DOHH2 (cell line): Measurements from ENCODE around the gene SARM1.

Source experiments
- EZH2phosphoT487 ChIP-seq: fragments of 200-600 bp; sonication (generic); IDR thresholded peaks from 2 replicates; pipeline ENCODE4 v1.6.1; 2017; ENCODE audit warnings: borderline replicate concordance, mild to moderate bottlenecking, antibody characterized with exemption, low read length, moderate library complexity, mixed read lengths
- TF ChIP-seq, protein P1 (sequence below): fragments of 200-600 bp; sonication (generic); IDR thresholded peaks from one replicate; pipeline ENCODE4 v1.5.1; 2014; ENCODE audit warnings: antibody characterized with exemption, mild to moderate bottlenecking, low read depth, low read length; ENCODE audit not compliant: poor library complexity, severe bottlenecking

DNA sequence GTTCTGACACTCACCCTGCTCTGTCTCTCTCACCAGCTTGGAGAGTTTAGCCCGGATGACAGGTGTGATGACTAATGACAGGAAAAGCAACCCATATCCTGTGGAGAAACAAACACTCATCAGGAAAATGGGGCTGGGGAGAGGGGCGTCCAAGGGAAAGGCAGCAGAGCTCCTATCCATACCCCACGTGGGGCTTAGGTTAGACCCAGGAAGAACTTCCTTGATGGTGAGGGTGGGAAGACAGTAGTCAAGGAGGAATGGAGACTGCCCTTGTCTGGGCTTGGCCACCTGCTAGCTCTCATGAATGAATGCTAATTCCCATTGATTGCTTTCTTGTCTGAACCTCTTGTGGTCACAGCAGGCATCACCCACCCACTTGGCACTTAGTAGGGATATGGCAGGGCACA, 30.7 kb downstream of the SARM1 start:
- TF ChIP-seq, protein P1, sequence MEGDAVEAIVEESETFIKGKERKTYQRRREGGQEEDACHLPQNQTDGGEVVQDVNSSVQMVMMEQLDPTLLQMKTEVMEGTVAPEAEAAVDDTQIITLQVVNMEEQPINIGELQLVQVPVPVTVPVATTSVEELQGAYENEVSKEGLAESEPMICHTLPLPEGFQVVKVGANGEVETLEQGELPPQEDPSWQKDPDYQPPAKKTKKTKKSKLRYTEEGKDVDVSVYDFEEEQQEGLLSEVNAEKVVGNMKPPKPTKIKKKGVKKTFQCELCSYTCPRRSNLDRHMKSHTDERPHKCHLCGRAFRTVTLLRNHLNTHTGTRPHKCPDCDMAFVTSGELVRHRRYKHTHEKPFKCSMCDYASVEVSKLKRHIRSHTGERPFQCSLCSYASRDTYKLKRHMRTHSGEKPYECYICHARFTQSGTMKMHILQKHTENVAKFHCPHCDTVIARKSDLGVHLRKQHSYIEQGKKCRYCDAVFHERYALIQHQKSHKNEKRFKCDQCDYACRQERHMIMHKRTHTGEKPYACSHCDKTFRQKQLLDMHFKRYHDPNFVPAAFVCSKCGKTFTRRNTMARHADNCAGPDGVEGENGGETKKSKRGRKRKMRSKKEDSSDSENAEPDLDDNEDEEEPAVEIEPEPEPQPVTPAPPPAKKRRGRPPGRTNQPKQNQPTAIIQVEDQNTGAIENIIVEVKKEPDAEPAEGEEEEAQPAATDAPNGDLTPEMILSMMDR: no peak
- no peak for TF ChIP-seq EZH2phosphoT487
